ENCODE data around the gene TMEM87B.
"Not testable (repeated sequence)": the region's sequence is repeated elsewhere in the genome, so short reads cannot be mapped to it uniquely, and the experiment has no call there.

- not testable (repeated sequence) for TF ChIP-seq CTCF, POLR2A, EP300 (IDR thresholded peaks at IDR 0.05)
Observed at GRCh38 chr2:112139033-112139614, 84.1 kb downstream of the TMEM87B start.

Data from ovary (tissue), 3 donors.